Hematopoietic multipotent progenitor cell treated with erythropoietin and hydrocortisone succinate and interleukin-3 and kit ligand, for 8 days (in vitro differentiated cells): Measurements from ENCODE around the gene CYP2S1.
A peak's percentile ranks its signal among the peaks of the same experiment; 100 is the strongest.

Experiments used
- DNase-seq: peaks from one replicate; pipeline ENCODE4 v3.0.0-alpha.2; 2015

Gene CYP2S1

GRCh38 chr19:41195675-41196497 is 2.9 kb downstream of the CYP2S1 start:
- no peak for DNase-seq

- no peak for DNase-seq
These were observed 5.5 kb downstream of the CYP2S1 start for GRCh38 chr19:41198559-41198958.

- no peak for DNase-seq
These were observed 10.4 kb downstream of the CYP2S1 start for GRCh38 chr19:41203371-41203770.

- DNase-seq, result peak; percentile 85
These were observed 11.3 kb downstream of the CYP2S1 start for GRCh38 chr19:41204338-41204737.

- DNase-seq, result no peak
These were observed 13.0 kb downstream of the CYP2S1 start for GRCh38 chr19:41205995-41206394.

GRCh38 chr19:41206456-41206855 is 13.4 kb downstream of the CYP2S1 start:
- no peak for DNase-seq

GRCh38 chr19:41206926-41207750 is 14.1 kb downstream of the CYP2S1 start:
- DNase-seq, result peak; percentile 43

GRCh38 chr19:41214161-41214560 is 21.1 kb downstream of the CYP2S1 start:
- no peak for DNase-seq

GRCh38 chr19:41217741-41218140 is 24.7 kb downstream of the CYP2S1 start:
- DNase-seq, result no peak

- no peak for DNase-seq
These were observed 25.2 kb downstream of the CYP2S1 start for GRCh38 chr19:41218249-41218614.

- no peak for DNase-seq
These were observed 25.8 kb downstream of the CYP2S1 start, which contains the start of gene AXL for GRCh38 chr19:41218615-41219507. AXL (plus strand) TSS chr19:41219223; CDS start chr19:41219393, 170 bp downstream.

GRCh38 chr19:41219924-41220567 is 27.0 kb downstream of the CYP2S1 start:
- peak; percentile 80 for DNase-seq

GRCh38 chr19:41220811-41221210 is 27.8 kb downstream of the CYP2S1 start:
- no peak for DNase-seq

- DNase-seq, result no peak
These were observed 28.6 kb downstream of the CYP2S1 start for GRCh38 chr19:41221514-41222205.

- DNase-seq, result no peak
These were observed 29.2 kb downstream of the CYP2S1 start for GRCh38 chr19:41222240-41222639.

GRCh38 chr19:41223431-41224234 is 30.6 kb downstream of the CYP2S1 start:
- DNase-seq, result no peak

GRCh38 chr19:41224632-41225031 is 31.6 kb downstream of the CYP2S1 start:
- no peak for DNase-seq

GRCh38 chr19:41225238-41226052 is 32.4 kb downstream of the CYP2S1 start:
- peak; percentile 44 for DNase-seq

GRCh38 chr19:41226053-41226873 is 33.2 kb downstream of the CYP2S1 start:
- no peak for DNase-seq
